WERI-Rb-1 (cell line): ENCODE measurements around the gene RNF166.

Experiments used
- DNase-seq: peaks from one replicate; pipeline ENCODE4 v3.0.0-alpha.2; 2020
- H3K27ac ChIP-seq: fragments of 250-450 bp; sonication (Bioruptor Pico); 2 replicates; pipeline ENCODE4 v1.5.1; 2020; ENCODE audit warnings: mild to moderate bottlenecking, moderate library complexity
- H3K27me3 ChIP-seq: fragments of 250-450 bp; sonication (Bioruptor Pico); 2 replicates; pipeline ENCODE4 v1.5.1; 2021; ENCODE audit warnings: mild to moderate bottlenecking, low read depth, moderate library complexity; ENCODE audit not compliant: insufficient read depth, severe bottlenecking
- H3K36me3 ChIP-seq: fragments of 250-450 bp; sonication (Bioruptor Pico); 2 replicates; pipeline ENCODE4 v1.5.1; 2020; ENCODE audit warnings: mild to moderate bottlenecking, moderate library complexity
- H3K4me3 ChIP-seq: 2 replicates; pipeline ENCODE4 v1.5.1; 2011; ENCODE audit warnings: low read depth, mild to moderate bottlenecking, control low read depth, low read length
- H3K9me3 ChIP-seq: fragments of 250-450 bp; sonication (Bioruptor Pico); 2 replicates; pipeline ENCODE4 v1.5.1; 2021; ENCODE audit warnings: mild to moderate bottlenecking, moderate library complexity; ENCODE audit not compliant: severe bottlenecking
- CTCF ChIP-seq: IDR thresholded peaks from 2 replicates; pipeline ENCODE4 v1.5.1; 2011; ENCODE audit warnings: low read depth, mild to moderate bottlenecking, control low read depth, inconsistent platforms, low read length

Gene RNF166

GRCh38 chr16:88686439-88687253, 19.6 kb downstream of the RNF166 start, which contains the start of gene SNAI3:
Gene SNAI3, minus strand, starts transcription at chr16:88686507. Its CDS starts 101 bp downstream, at chr16:88686406.
- peak; percentile 80 for DNase-seq
- H3K27ac ChIP-seq = peak within 1 kb of the TSS; percentile 28; the same call in 1 of the 2 replicates

GRCh38 chr16:88686062-88686438, 20.2 kb downstream of the RNF166 start:
- Histone ChIP-seq H3K36me3 (no peaks in the 10 kb centered on the region), H3K27me3 (no peaks in the 10 kb centered on the region), H3K4me3 (peak overlapping the region; percentile 51), H3K9me3 (no peaks in the 10 kb centered on the region), H3K27ac (no peak overlapping the region)
- no peak for DNase-seq
- no peak for TF ChIP-seq CTCF

More at GRCh38 chr16:88686439-88687253, 19.6 kb downstream of the RNF166 start, which contains the start of gene SNAI3:
- Histone ChIP-seq H3K27me3 (no peaks in the 10 kb centered on the region), H3K9me3 (no peaks in the 10 kb centered on the region), H3K36me3 (no peaks in the 10 kb centered on the region), H3K4me3 (peak within 1 kb of the TSS; percentile 51)
- TF ChIP-seq CTCF = no peak

GRCh38 chr16:88685156-88686061, 20.8 kb downstream of the RNF166 start:
- DNase-seq = peak; percentile 31
- Histone ChIP-seq H3K9me3 (no peaks in the 10 kb centered on the region), H3K4me3 (peak overlapping the region; percentile 51), H3K27ac (no peak overlapping the region), H3K27me3 (no peaks in the 10 kb centered on the region), H3K36me3 (no peaks in the 10 kb centered on the region)
- peak; percentile 52 for TF ChIP-seq CTCF

DNA sequence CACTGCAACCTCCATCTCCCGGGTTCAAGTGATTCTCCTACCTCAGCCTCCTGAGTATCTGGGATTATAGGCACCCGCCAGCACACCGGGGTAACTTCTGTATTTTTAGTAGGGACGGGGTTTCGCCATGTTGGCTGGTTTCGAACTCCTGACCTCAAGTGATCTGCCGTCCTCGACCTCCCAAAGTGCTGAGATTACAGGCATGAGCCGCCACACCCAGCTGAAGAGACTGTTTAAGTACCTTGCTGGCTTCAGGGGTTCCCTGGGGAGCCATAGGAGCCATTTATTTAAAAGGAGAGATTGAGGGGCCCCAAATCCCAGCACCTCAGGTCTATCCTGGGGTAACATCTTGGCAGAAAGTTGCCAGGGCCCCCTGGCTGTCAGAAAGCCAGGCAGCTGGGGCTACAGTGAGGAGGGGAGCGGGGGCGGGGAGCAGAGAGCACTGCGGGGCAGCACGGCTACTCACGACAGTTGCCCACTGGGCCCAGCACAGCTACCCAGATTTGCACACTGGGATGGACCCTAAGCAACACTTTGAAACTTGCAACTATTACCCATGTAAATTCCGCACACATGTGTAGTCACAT, 21.5 kb downstream of the RNF166 start:
- no peaks in the 10 kb centered on the region for H3K36me3 ChIP-seq
- H3K9me3 ChIP-seq = no peaks in the 10 kb centered on the region
- H3K27ac ChIP-seq = no peak overlapping the region
- H3K27me3 ChIP-seq = no peaks in the 10 kb centered on the region
- TF ChIP-seq CTCF = no peak
- no peak overlapping the region for H3K4me3 ChIP-seq
- DNase-seq = no peak

DNA sequence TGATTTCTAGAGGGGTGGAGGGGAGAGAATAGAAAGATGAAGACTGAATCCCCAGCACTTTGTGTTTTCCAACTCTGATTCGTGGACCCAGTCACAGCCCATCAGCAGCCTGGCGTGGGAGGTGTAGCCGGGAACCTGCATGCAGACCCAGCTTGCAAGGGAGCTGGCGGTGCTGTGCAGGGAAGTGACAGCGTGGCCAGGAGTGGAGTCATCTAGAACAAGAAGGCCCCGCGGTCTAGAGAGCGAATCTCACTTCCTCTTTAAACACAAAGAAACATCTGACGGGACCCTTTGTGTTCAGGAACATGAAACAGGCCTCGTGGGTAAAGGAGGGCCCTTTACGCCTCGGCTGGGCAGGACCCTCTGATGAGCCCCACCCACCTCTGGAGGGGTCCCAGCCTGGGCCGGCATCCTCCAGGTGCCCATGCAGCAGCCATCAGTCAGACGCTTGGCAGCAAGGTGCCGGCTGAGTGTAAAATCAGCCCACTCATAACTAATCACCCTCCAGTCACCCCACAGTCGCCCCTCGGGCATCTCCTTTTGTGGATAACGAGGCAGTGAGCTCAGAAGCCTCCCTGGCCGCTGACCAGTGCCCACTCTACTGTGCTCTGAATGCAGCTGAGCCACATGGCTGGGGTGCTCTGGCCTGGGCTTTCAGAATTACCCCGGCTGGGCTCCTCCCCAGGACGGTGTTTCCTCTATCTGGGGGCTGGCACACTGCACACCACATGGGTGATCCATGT, 24.3 kb downstream of the RNF166 start:
- Histone ChIP-seq H3K36me3 (no peaks in the 10 kb centered on the region), H3K27ac (no peak overlapping the region), H3K4me3 (no peak overlapping the region), H3K27me3 (no peaks in the 10 kb centered on the region), H3K9me3 (no peaks in the 10 kb centered on the region)
- no peak for DNase-seq
- no peak for TF ChIP-seq CTCF
